GM23248 (cell line): Measurements from ENCODE around the gene CD58. TPM values are rescaled to one million over a fixed set of nuclear protein-coding genes. Genes with fewer than 3 reads are reported as not detected.
A peak's percentile ranks its signal among the peaks of the same experiment; 100 is the strongest.

Source experiments
- DNase-seq: peaks from one replicate; pipeline ENCODE4 v3.0.0-alpha.2; 2015
- H2AFZ ChIP-seq: fragments of 200-600 bp; sonication (generic); 2 replicates; pipeline ENCODE4 v1.6.1; 2016; ENCODE audit warnings: antibody characterized with exemption
- H3F3A ChIP-seq: fragments of 200-600 bp; sonication (generic); 2 replicates; pipeline ENCODE4 v1.6.1; 2016; ENCODE audit warnings: mild to moderate bottlenecking, antibody characterized with exemption, mixed run types; ENCODE audit not compliant: insufficient read depth
- H3K27ac ChIP-seq: fragments of 200-600 bp; sonication (generic); 2 replicates; pipeline ENCODE4 v1.5.1; 2016; ENCODE audit warnings: mild to moderate bottlenecking
- H3K27me3 ChIP-seq: fragments of 200-600 bp; sonication (generic); replicated peaks from 2 replicates; pipeline ENCODE4 v1.6.1; 2016; ENCODE audit warnings: mild to moderate bottlenecking; ENCODE audit not compliant: insufficient read depth
- H3K36me3 ChIP-seq: fragments of 200-600 bp; sonication (generic); 2 replicates; pipeline ENCODE4 v1.6.1; 2016; ENCODE audit warnings: low read depth, mild to moderate bottlenecking
- H3K4me1 ChIP-seq: fragments of 200-600 bp; sonication (generic); 2 replicates; pipeline ENCODE4 v1.6.1; 2016; ENCODE audit warnings: mild to moderate bottlenecking; ENCODE audit not compliant: insufficient read depth
- H3K4me2 ChIP-seq: fragments of 200-600 bp; sonication (generic); one replicate; pipeline ENCODE4 v1.6.1; 2016; ENCODE audit warnings: mild to moderate bottlenecking; ENCODE audit not compliant: unreplicated experiment
- H3K4me3 ChIP-seq: fragments of 200-600 bp; sonication (generic); 2 replicates; pipeline ENCODE4 v1.5.1; 2016; ENCODE audit warnings: mild to moderate bottlenecking
- H3K79me2 ChIP-seq: fragments of 200-600 bp; sonication (generic); 2 replicates; pipeline ENCODE4 v1.6.1; 2016; ENCODE audit warnings: mild to moderate bottlenecking; ENCODE audit not compliant: insufficient read depth
- H3K9ac ChIP-seq: fragments of 200-600 bp; sonication (generic); 2 replicates; pipeline ENCODE4 v1.6.1; 2016; ENCODE audit warnings: mild to moderate bottlenecking
- H3K9me2 ChIP-seq: fragments of 200-600 bp; sonication (generic); 2 replicates; pipeline ENCODE4 v1.6.1; 2016; ENCODE audit warnings: mixed run types, mild to moderate bottlenecking, moderate library complexity; ENCODE audit not compliant: insufficient read depth
- H3K9me3 ChIP-seq: fragments of 200-600 bp; sonication (generic); one replicate; pipeline ENCODE4 v1.6.1; 2017; ENCODE audit warnings: low read depth
- H4K20me1 ChIP-seq: fragments of 200-600 bp; sonication (generic); 2 replicates; pipeline ENCODE4 v1.6.0; 2016; ENCODE audit not compliant: insufficient read depth
- EZH2 ChIP-seq: fragments of 200-600 bp; sonication (generic); IDR thresholded peaks from 2 replicates; pipeline ENCODE4 v1.6.1; 2018; ENCODE audit warnings: antibody characterized with exemption, mild to moderate bottlenecking; ENCODE audit not compliant: insufficient read depth, poor library complexity, severe bottlenecking
- EZH2phosphoT487 ChIP-seq: fragments of 200-600 bp; sonication (generic); IDR thresholded peaks from 2 replicates; pipeline ENCODE4 v1.6.1; 2018; ENCODE audit warnings: antibody characterized with exemption, moderate library complexity, mild to moderate bottlenecking, low read depth; ENCODE audit not compliant: insufficient read depth
- WGBS, 2 experiments: methylation state at CpG; one replicate each; pipeline ENCODE4 v1.1.6; 2015 to 2017; ENCODE audit warnings: low lambda C conversion rate in 2 of 2, low coverage in 1 of 2; ENCODE audit errors: missing lambda C conversion rate in 2 of 2; 5-methylcytosine and 5-hydroxymethylcytosine counted together
- in situ Hi-C: fragments of 300-500 bp; cut with MboI; formaldehyde crosslinking; loops from 2 replicates; pipeline ENCODE4 v1.15.0; 2020
- microRNA counts: library from miRNA; unstranded; fragments of <30 nt; microRNA quantifications from one replicate; lab custom pipeline; 2016
- microRNA-seq: library from miRNA; unstranded; fragments of <30 nt; microRNA quantifications from one replicate; pipeline ENCODE4, GENCODE V29; 2016; ENCODE audit warnings: borderline number of aligned reads
- polyA plus RNA-seq: library from polyadenylated mRNA; unstranded; fragments of >200 nt; fragmentation: Nextera tagmentation; extraction: Ambion mirVana; gene quantifications from 2 replicates; pipeline ENCODE4 v1.2.1, GENCODE V29; 2016
- small RNA-seq: library from RNA; depleted of rRNA; stranded (forward); fragments of <200 nt; gene quantifications from one replicate; pipeline ENCODE3, GENCODE V24; 2014; ENCODE audit warnings: low read depth, low replicate concordance
- total RNA-seq: library from RNA; depleted of rRNA; stranded (reverse); fragments of >200 nt; shearing (Covaris generic); gene quantifications from 2 replicates; pipeline ENCODE4 v1.2.3, GENCODE V29; 2014; rRNA removed

The CD58 gene
- total and polyA plus RNA-seq, 2 experiments from 2014 or later, result 14.1 to 30.0 TPM

DNA sequence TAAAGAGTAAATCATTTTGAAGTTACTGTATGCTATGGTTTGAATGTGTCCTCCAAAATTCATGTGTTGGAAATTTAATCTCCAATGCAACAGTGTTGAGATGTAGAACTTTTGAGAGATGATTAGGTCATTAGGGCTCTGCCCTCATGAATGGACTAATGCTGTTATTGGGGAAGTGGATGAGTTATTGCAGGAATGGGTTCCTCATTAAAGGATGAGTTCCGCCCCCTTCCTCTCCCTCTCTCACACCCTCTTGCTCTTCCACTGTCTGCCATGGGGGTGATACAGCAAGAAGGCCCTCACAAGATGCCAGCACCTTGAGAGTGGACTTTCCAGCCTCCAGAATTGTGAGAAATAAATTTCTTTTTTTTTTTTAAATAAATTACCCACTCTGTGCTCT is 100.2 kb downstream of the CD58 start:
- no peaks in the 10 kb centered on the region for H3K79me2 ChIP-seq
- no peak overlapping the region for H3K27ac ChIP-seq
- H3K36me3 ChIP-seq, result no peaks in the 10 kb centered on the region
- H3K9me2 ChIP-seq, result no peaks in the 10 kb centered on the region
- H3K9me3 ChIP-seq, result no peaks in the 10 kb centered on the region
- no peaks in the 10 kb centered on the region for H3F3A ChIP-seq
- no peak overlapping the region for H3K4me3 ChIP-seq
- H3K4me2 ChIP-seq, result no peak overlapping the region
- no peak for DNase-seq
- H3K4me1 ChIP-seq, result no peaks in the 10 kb centered on the region
- no peaks in the 10 kb centered on the region for H3K27me3 ChIP-seq
- no peak overlapping the region for H3K9ac ChIP-seq
- no peak for TF ChIP-seq EZH2
- TF ChIP-seq EZH2phosphoT487, result no peak
- 67 to 86% methylated on average over 1 of the region's 1 CpG for WGBS, 2 experiments
- in situ Hi-C loops, result no loop called here
- H4K20me1 ChIP-seq, result no peaks in the 10 kb centered on the region
- H2AFZ ChIP-seq, result no peak overlapping the region

DNA sequence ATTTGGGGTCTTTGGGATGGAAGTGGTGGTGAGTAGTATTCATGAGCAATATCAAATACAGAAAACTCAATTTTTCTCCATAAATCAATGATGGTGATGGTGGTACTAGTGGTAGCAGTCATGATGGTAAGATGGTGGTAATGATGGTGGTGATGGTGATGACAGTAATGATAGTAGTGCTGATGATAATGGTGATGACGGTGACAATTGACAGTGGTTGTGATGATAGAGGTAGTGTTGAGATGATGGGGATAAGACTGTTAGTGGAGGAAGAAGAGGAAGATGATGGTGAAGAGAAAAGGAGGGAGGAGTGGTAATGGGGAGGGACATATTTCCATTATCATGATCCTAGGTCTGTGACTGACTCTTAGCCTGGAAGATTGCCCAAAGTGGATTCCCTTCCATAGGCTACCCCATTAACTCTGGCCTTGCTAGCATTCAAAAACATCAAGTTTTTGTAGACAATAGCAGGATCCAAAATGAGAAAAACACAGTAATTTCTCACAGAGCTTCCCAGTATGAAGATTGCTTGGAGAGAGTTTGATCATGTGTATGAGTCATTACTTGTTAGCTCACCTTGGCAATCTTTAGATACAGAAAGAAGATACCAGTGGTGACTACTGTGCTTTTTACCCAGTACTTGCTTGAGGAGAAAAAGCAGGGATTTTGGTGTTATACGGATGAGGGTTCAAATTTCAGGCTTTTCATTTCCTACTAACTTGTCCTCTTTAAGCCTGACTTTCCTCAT is 103.8 kb downstream of the CD58 start:
- H3K9me3 ChIP-seq, result no peaks in the 10 kb centered on the region
- no peak for DNase-seq
- H3K36me3 ChIP-seq, result no peaks in the 10 kb centered on the region
- no peak overlapping the region for H2AFZ ChIP-seq
- no peaks in the 10 kb centered on the region for H3F3A ChIP-seq
- in situ Hi-C loops, result no loop called here
- H3K79me2 ChIP-seq, result no peaks in the 10 kb centered on the region
- no peaks in the 10 kb centered on the region for H3K9me2 ChIP-seq
- 89 to 91% methylated on average over 2 of the region's 2 CpGs for WGBS, 2 experiments
- no peaks in the 10 kb centered on the region for H3K4me1 ChIP-seq
- TF ChIP-seq EZH2, result no peak
- TF ChIP-seq EZH2phosphoT487, result no peak
- H3K4me3 ChIP-seq, result no peak overlapping the region
- H4K20me1 ChIP-seq, result no peaks in the 10 kb centered on the region
- peaks cover 4% of the 10 kb centered on the region; the same call in 1 of the 2 replicates for H3K27me3 ChIP-seq
- no peak overlapping the region for H3K9ac ChIP-seq
- H3K27ac ChIP-seq, result no peak overlapping the region
- H3K4me2 ChIP-seq, result no peak overlapping the region

DNA sequence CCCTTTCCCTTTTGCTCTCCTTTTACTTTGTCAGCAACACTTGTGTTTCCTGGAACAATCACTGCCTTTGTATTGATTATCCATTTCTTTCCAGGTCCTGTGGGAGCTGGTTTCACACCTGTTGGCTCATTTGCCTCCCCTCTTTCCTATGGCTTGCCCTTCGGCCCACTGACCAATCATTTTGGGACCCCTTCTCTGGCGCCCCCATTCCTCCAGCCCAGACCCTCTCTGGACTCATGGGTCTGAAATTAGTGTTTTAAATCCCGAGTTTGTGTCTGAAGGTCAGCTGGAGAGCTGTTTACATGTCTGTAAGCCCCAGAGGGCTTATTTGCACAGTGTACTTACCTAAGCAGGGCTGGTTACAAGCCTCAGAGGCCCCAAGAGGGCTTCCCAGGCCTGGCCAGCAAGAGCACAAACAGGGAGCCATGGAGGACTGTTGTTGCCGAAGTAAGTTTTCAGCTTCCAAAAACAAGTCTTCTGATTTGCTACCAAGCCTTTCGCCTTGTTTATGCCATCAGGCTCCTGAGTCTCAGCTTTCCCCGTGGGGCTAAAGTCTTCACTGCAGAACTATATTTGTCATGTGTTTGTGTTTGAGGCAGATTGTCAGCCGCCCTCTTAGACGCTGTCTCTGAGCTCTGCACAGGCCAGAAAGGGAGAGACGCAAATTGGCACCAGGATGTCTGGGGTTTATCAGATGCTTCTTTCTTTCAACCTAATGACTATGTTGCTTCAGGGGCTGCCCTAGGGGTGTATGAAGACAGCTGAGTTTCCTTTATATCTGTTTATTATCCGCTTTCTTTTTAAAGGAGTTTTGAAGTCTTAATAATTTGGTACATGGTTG is 104.8 kb downstream of the CD58 start:
- Histone ChIP-seq H3F3A (no peaks in the 10 kb centered on the region), H3K4me3 (no peak overlapping the region), H3K4me1 (no peaks in the 10 kb centered on the region), H3K4me2 (no peak overlapping the region), H2AFZ (no peak overlapping the region), H3K27ac (no peak overlapping the region), H4K20me1 (no peaks in the 10 kb centered on the region), H3K9me2 (no peaks in the 10 kb centered on the region), H3K79me2 (no peaks in the 10 kb centered on the region), H3K9ac (no peak overlapping the region), H3K27me3 (peaks cover 7% of the 10 kb centered on the region; the same call in 1 of the 2 replicates), H3K36me3 (no peaks in the 10 kb centered on the region), H3K9me3 (no peaks in the 10 kb centered on the region)
- 48 to 57% methylated on average over 10 of the region's 10 CpGs for WGBS, 2 experiments
- no peak for DNase-seq
- in situ Hi-C loops, result no loop called here
- no peak for TF ChIP-seq EZH2
- TF ChIP-seq EZH2phosphoT487, result no peak

DNA sequence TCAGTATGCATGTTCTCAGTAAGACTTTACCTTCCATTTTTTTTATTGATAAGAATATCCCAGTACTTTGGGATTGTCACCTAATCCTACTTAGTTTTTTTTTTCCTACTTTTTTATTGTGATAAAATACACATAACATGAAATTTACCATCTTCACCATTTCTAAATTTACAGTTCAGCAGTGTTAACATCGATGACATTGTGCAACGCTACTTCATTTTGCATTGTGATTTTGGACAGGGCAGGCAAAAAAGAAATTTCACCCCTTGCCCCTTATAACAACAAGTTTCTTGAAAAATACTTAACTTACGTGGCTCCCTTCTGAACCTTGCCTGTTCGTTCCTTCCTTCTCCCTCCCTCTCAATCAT is 105.4 kb downstream of the CD58 start:
- no peaks in the 10 kb centered on the region for H4K20me1 ChIP-seq
- H3K9me2 ChIP-seq, result no peaks in the 10 kb centered on the region
- no peak overlapping the region for H2AFZ ChIP-seq
- no peaks in the 10 kb centered on the region for H3K36me3 ChIP-seq
- no peak overlapping the region for H3K4me3 ChIP-seq
- WGBS, 2 experiments, result 50 to 54% methylated on average over 4 of the region's 4 CpGs
- no peaks in the 10 kb centered on the region for H3K79me2 ChIP-seq
- DNase-seq, result no peak
- H3K27ac ChIP-seq, result no peak overlapping the region
- peaks cover 7% of the 10 kb centered on the region; the same call in 1 of the 2 replicates for H3K27me3 ChIP-seq
- H3K9me3 ChIP-seq, result no peaks in the 10 kb centered on the region
- H3K4me2 ChIP-seq, result no peak overlapping the region
- H3K9ac ChIP-seq, result no peak overlapping the region
- H3K4me1 ChIP-seq, result no peaks in the 10 kb centered on the region
- TF ChIP-seq EZH2phosphoT487, result no peak
- TF ChIP-seq EZH2, result no peak
- H3F3A ChIP-seq, result no peaks in the 10 kb centered on the region
- in situ Hi-C loops, result no loop called here

MicroRNAs within 50 kb of the gene (microRNA counts, 767-probe panel; counts per million panel counts)
- microRNA hsa-miR-548ac (lab: Ali Mortazavi, UCI), result 447 counts per million, percentile 86 among the panel's probes with 10 or more counts

Small RNAs within 50 kb of the gene (microRNA-seq; reads per million reads assigned to microRNA genes)
- not detected for gene MIR548AC

Small RNAs within 50 kb of the gene (small RNA-seq; reads per million reads assigned to genes)
- gene MIR548AC, result not detected

Other genes with a start within 250 kb of the CD58 start
- 50.2 and 66.4 TPM in 2 replicates for gene ATP1A1, start 197.8 kb downstream of the CD58 start, total RNA-seq
- 108 and 116 TPM in 2 replicates for gene ATP1A1, start 197.8 kb downstream of the CD58 start, polyA plus RNA-seq
- gene IGSF3, start 96.7 kb upstream of the CD58 start, total RNA-seq, result 0.22 and 0.51 TPM in 2 replicates
- gene IGSF3, start 96.7 kb upstream of the CD58 start, polyA plus RNA-seq, result 0.08 and 0.34 TPM in 2 replicates
- not detected in 2 replicates for gene CD2, start 183.4 kb upstream of the CD58 start, total RNA-seq
- gene CD2, start 183.4 kb upstream of the CD58 start, polyA plus RNA-seq, result not detected in 2 replicates